ENCODE data around the gene KIF3C. TPM values are rescaled to one million over a fixed set of nuclear protein-coding genes. Genes with fewer than 3 reads are reported as not detected.

Gene KIF3C
- total RNA-seq, 1 experiment from 2014 or later, result 12.8 TPM

- no peak overlapping the region for H3K4me3 ChIP-seq (ENCODE audit: low read length)
- ChIA-PET POLR2A (ENCODE audit: unreplicated experiment) (no interaction called here), CTCF (no interaction called here)
- peaks cover 13% of the 10 kb centered on the region for H3K4me1 ChIP-seq (ENCODE audit: insufficient read depth, low read length)
- H3K4me2 ChIP-seq (ENCODE audit: low read length), result no peak overlapping the region
- H3K27ac ChIP-seq (ENCODE audit: low read length), result no peak overlapping the region
- no peaks in the 10 kb centered on the region for H4K20me1 ChIP-seq (ENCODE audit: low read length)
- no peaks in the 10 kb centered on the region for H3K9me2 ChIP-seq (replicated peaks; ENCODE audit: low read length)
- ATAC-seq, result no peak
- H2AFZ ChIP-seq (ENCODE audit: low read length), result no peak overlapping the region
- TF ChIP-seq EZH2phosphoT487 (IDR thresholded peaks at IDR 0.05; ENCODE audit: borderline replicate concordance, low read length) (no peak), EZH2 (IDR thresholded peaks at IDR 0.05; ENCODE audit: low read length, unreplicated experiment) (no peak), CTCF (conservative IDR thresholded peaks at IDR 0.05; ENCODE audit: low read depth, low read length) (no peak)
- H3K27me3 ChIP-seq (ENCODE audit: low read length), result no peaks in the 10 kb centered on the region
- intact Hi-C loops (cut with micrococcal nuclease), result no loop called here
- H3F3A ChIP-seq (ENCODE audit: low read length, unreplicated experiment), result no peaks in the 10 kb centered on the region
- no peaks in the 10 kb centered on the region for H3K79me2 ChIP-seq (ENCODE audit: low read length)
- H3K9me3 ChIP-seq (ENCODE audit: low read length), result no peaks in the 10 kb centered on the region
- BruUV-seq (replicated peaks), result no TSS peak
- H3K9ac ChIP-seq (ENCODE audit: low read length), result no peak overlapping the region
- no peaks in the 10 kb centered on the region for H3K36me3 ChIP-seq (ENCODE audit: low read depth, low read length)
- DNase-seq, result no peak
These were observed 12.2 kb upstream of the KIF3C start for GRCh38 chr2:25994509-25994908.

- ChIA-PET CTCF (interaction anchor here (0.7 kb wide), 1 partner anchor 151 kb away, joined by 7 read pairs; no protein-coding TSS in a partner anchor), POLR2A (ENCODE audit: unreplicated experiment) (no interaction called here)
- intact Hi-C loops (cut with micrococcal nuclease), result no loop called here
These were observed 10.8 kb upstream of the KIF3C start for GRCh38 chr2:25993049-25993448.

GRCh38 chr2:25992556-25992955 is 10.3 kb upstream of the KIF3C start:
- no TSS peak for BruUV-seq (replicated peaks)
- Histone ChIP-seq H4K20me1 (ENCODE audit: low read length) (no peaks in the 10 kb centered on the region), H2AFZ (ENCODE audit: low read length) (no peak overlapping the region), H3K9me3 (ENCODE audit: low read length) (no peaks in the 10 kb centered on the region), H3K4me2 (ENCODE audit: low read length) (no peak overlapping the region), H3K9me2 (replicated peaks; ENCODE audit: low read length) (no peaks in the 10 kb centered on the region), H3K36me3 (ENCODE audit: low read depth, low read length) (no peaks in the 10 kb centered on the region), H3K4me1 (ENCODE audit: insufficient read depth, low read length) (peaks cover 9% of the 10 kb centered on the region), H3K4me3 (ENCODE audit: low read length) (no peak overlapping the region), H3K9ac (ENCODE audit: low read length) (no peak overlapping the region), H3F3A (ENCODE audit: low read length, unreplicated experiment) (no peaks in the 10 kb centered on the region), H3K79me2 (ENCODE audit: low read length) (no peaks in the 10 kb centered on the region), H3K27me3 (ENCODE audit: low read length) (no peaks in the 10 kb centered on the region), H3K27ac (ENCODE audit: low read length) (no peak overlapping the region)
- ChIA-PET CTCF (interaction anchor here (0.7 kb wide), 1 partner anchor 151 kb away, joined by 7 read pairs; no protein-coding TSS in a partner anchor), POLR2A (ENCODE audit: unreplicated experiment) (no interaction called here)
- TF ChIP-seq EZH2phosphoT487 (IDR thresholded peaks at IDR 0.05; ENCODE audit: borderline replicate concordance, low read length) (no peak), EZH2 (IDR thresholded peaks at IDR 0.05; ENCODE audit: low read length, unreplicated experiment) (no peak), CTCF (conservative IDR thresholded peaks at IDR 0.05; ENCODE audit: low read depth, low read length) (no peak)
- ATAC-seq, result no peak
- intact Hi-C loops (cut with micrococcal nuclease), result no loop called here
- no peak for DNase-seq

More at GRCh38 chr2:25993049-25993448, 10.8 kb upstream of the KIF3C start:
- DNase-seq (no peak), ATAC-seq (no peak)
- H3K36me3 ChIP-seq (ENCODE audit: low read depth, low read length), result no peaks in the 10 kb centered on the region
- no peaks in the 10 kb centered on the region for H3F3A ChIP-seq (ENCODE audit: low read length, unreplicated experiment)
- H3K27me3 ChIP-seq (ENCODE audit: low read length), result no peaks in the 10 kb centered on the region
- BruUV-seq (replicated peaks), result no TSS peak
- H3K27ac ChIP-seq (ENCODE audit: low read length), result no peak overlapping the region
- H3K4me2 ChIP-seq (ENCODE audit: low read length), result no peak overlapping the region
- no peak for TF ChIP-seq CTCF (conservative IDR thresholded peaks at IDR 0.05; ENCODE audit: low read depth, low read length)
- no peaks in the 10 kb centered on the region for H3K9me2 ChIP-seq (replicated peaks; ENCODE audit: low read length)
- no peak overlapping the region for H2AFZ ChIP-seq (ENCODE audit: low read length)
- no peak overlapping the region for H3K4me3 ChIP-seq (ENCODE audit: low read length)
- no peaks in the 10 kb centered on the region for H4K20me1 ChIP-seq (ENCODE audit: low read length)
- no peak overlapping the region for H3K9ac ChIP-seq (ENCODE audit: low read length)
- peaks cover 11% of the 10 kb centered on the region for H3K4me1 ChIP-seq (ENCODE audit: insufficient read depth, low read length)
- H3K79me2 ChIP-seq (ENCODE audit: low read length), result no peaks in the 10 kb centered on the region
- H3K9me3 ChIP-seq (ENCODE audit: low read length), result no peaks in the 10 kb centered on the region

All from PC-3 (cell line).